A673 (cell line): ENCODE data around the gene STRN. TPM values are rescaled to one million over a fixed set of nuclear protein-coding genes. Genes with fewer than 3 reads are reported as not detected.

Source experiments
- BruUV-seq: library from RNA; stranded (reverse); fragments of 400-500 nt; replicated peaks from 2 replicates; lab custom pipeline; 2021; lab: Mats Ljungman, UMichigan
- CTCF ChIA-PET: fragments of 300-600 bp; sonication (Branson Sonifier 250); formaldehyde crosslinking; loops from one replicate; lab custom pipeline; 2022; ENCODE audit warnings: antibody characterized with exemption; lab: Charles Lee
- POLR2A ChIA-PET: fragments of 300-600 bp; sonication (Branson Sonifier 250); formaldehyde crosslinking; loops from one replicate; lab custom pipeline; 2022; ENCODE audit warnings: antibody characterized with exemption; ENCODE audit not compliant: low non-redundant PET; lab: Charles Lee
- DNase-seq: peaks from one replicate; pipeline ENCODE4 v3.0.0-alpha.2; 2015; ENCODE audit warnings: low spot score
- H3K27ac ChIP-seq: fragments of 200-600 bp; sonication (generic); 2 replicates; pipeline ENCODE4 v1.5.1; 2016; ENCODE audit warnings: mixed run types, low read depth, mild to moderate bottlenecking, mixed read lengths, antibody characterized with exemption, low read length; ENCODE audit not compliant: poor library complexity, severe bottlenecking
- H3K27me3 ChIP-seq: fragments of 200-600 bp; sonication (generic); replicated peaks from 2 replicates; pipeline ENCODE4 v1.6.1; 2017; ENCODE audit warnings: mixed run types, low read depth, mild to moderate bottlenecking, mixed read lengths, antibody characterized with exemption, low read length; ENCODE audit not compliant: insufficient read depth, poor library complexity
- H3K36me3 ChIP-seq: fragments of 200-600 bp; sonication (generic); 2 replicates; pipeline ENCODE4 v1.6.1; 2016; ENCODE audit warnings: mixed run types, mild to moderate bottlenecking, mixed read lengths, antibody characterized with exemption, low read length; ENCODE audit not compliant: insufficient read depth, poor library complexity, severe bottlenecking
- H3K4me1 ChIP-seq: fragments of 200-600 bp; sonication (generic); 2 replicates; pipeline ENCODE4 v1.6.1; 2017; ENCODE audit warnings: mixed run types, mild to moderate bottlenecking, mixed read lengths, antibody characterized with exemption, low read length; ENCODE audit not compliant: insufficient read depth, poor library complexity, severe bottlenecking
- H3K4me3 ChIP-seq: fragments of 200-600 bp; sonication (generic); 2 replicates; pipeline ENCODE4 v1.5.1; 2016; ENCODE audit warnings: low read depth, mixed run types, mild to moderate bottlenecking, mixed read lengths, low read length; ENCODE audit not compliant: poor library complexity, severe bottlenecking
- H3K9me3 ChIP-seq: fragments of 200-600 bp; sonication (generic); 2 replicates; pipeline ENCODE4 v1.6.1; 2016; ENCODE audit warnings: mixed run types, low read depth, mild to moderate bottlenecking, mixed read lengths, antibody characterized with exemption, low read length; ENCODE audit not compliant: poor library complexity, severe bottlenecking
- CTCF ChIP-seq: fragments of 300-800, 200-600 bp; sonication (generic); conservative IDR thresholded peaks from 2 replicates; pipeline ENCODE4 v1.5.1; 2017; ENCODE audit warnings: low read depth, mild to moderate bottlenecking, antibody characterized with exemption, low read length, moderate library complexity, mixed read lengths
- EZH2 ChIP-seq: fragments of 200-600 bp; sonication (generic); IDR thresholded peaks from 2 replicates; pipeline ENCODE4 v1.6.1; 2017; ENCODE audit warnings: borderline replicate concordance, low read depth, mild to moderate bottlenecking, mixed read lengths, antibody characterized with exemption, low read length; ENCODE audit not compliant: poor library complexity, severe bottlenecking
- intact Hi-C: fragments of 100-400 bp; cut with micrococcal nuclease; formaldehyde crosslinking; loops from one replicate; pipeline ENCODE4 v1.10.0; 2022; ENCODE audit not compliant: unreplicated experiment
- total RNA-seq: library from RNA; stranded (reverse); gene quantifications from 2 replicates; pipeline ENCODE4 v1.2.3, GENCODE V29; 2021

Gene STRN
- total RNA-seq, 1 experiment from 2014 or later, result 36.1 TPM

GRCh38 chr2:36975306-36975705, 9.0 kb upstream of the STRN start:
- Histone ChIP-seq H3K4me1 (no peaks in the 10 kb centered on the region), H3K36me3 (no peaks in the 10 kb centered on the region), H3K27me3 (no peaks in the 10 kb centered on the region), H3K27ac (no peak overlapping the region), H3K4me3 (no peak overlapping the region), H3K9me3 (no peaks in the 10 kb centered on the region)
- BruUV-seq, result no TSS peak
- TF ChIP-seq EZH2 (no peak), CTCF (no peak)
- DNase-seq, result no peak
- POLR2A ChIA-PET, result interaction anchor here (0.7 kb wide), 1 partner anchor 96 kb away, joined by 3 read pairs; no protein-coding TSS in a partner anchor
- intact Hi-C loops, result no loop called here
- CTCF ChIA-PET, result no interaction called here

- no peaks in the 10 kb centered on the region for H3K27me3 ChIP-seq
- intact Hi-C loops, result no loop called here
- POLR2A ChIA-PET, result no interaction called here
- no peak for DNase-seq
- no peaks in the 10 kb centered on the region for H3K9me3 ChIP-seq
- CTCF ChIA-PET, result no interaction called here
- H3K36me3 ChIP-seq, result no peaks in the 10 kb centered on the region
- no peak overlapping the region for H3K27ac ChIP-seq
- no peak overlapping the region for H3K4me3 ChIP-seq
- TF ChIP-seq EZH2 (no peak), CTCF (no peak)
- peaks cover 5% of the 10 kb centered on the region for H3K4me1 ChIP-seq
- no TSS peak for BruUV-seq
Measured at GRCh38 chr2:36973320-36973719, 7.0 kb upstream of the STRN start.

GRCh38 chr2:36971990-36972389, 5.7 kb upstream of the STRN start:
- Histone ChIP-seq H3K4me1 (peaks cover 19% of the 10 kb centered on the region), H3K4me3 (no peak overlapping the region), H3K9me3 (no peaks in the 10 kb centered on the region), H3K27ac (no peak overlapping the region), H3K36me3 (no peaks in the 10 kb centered on the region), H3K27me3 (no peaks in the 10 kb centered on the region)
- no TSS peak for BruUV-seq
- intact Hi-C loops, result no loop called here
- ChIA-PET POLR2A (no interaction called here), CTCF (no interaction called here)
- no peak for DNase-seq
- TF ChIP-seq CTCF, result no peak
- no peak for TF ChIP-seq EZH2
